Middle frontal gyrus (tissue), 1 donor: Measurements from ENCODE around the gene LAMC1.

Experiments
- DNase-seq: peaks from one replicate; pipeline ENCODE4 v3.0.0-alpha.2; 2015; ENCODE audit warnings: low spot score; ENCODE audit errors: extremely low spot score

LAMC1 gene

DNA sequence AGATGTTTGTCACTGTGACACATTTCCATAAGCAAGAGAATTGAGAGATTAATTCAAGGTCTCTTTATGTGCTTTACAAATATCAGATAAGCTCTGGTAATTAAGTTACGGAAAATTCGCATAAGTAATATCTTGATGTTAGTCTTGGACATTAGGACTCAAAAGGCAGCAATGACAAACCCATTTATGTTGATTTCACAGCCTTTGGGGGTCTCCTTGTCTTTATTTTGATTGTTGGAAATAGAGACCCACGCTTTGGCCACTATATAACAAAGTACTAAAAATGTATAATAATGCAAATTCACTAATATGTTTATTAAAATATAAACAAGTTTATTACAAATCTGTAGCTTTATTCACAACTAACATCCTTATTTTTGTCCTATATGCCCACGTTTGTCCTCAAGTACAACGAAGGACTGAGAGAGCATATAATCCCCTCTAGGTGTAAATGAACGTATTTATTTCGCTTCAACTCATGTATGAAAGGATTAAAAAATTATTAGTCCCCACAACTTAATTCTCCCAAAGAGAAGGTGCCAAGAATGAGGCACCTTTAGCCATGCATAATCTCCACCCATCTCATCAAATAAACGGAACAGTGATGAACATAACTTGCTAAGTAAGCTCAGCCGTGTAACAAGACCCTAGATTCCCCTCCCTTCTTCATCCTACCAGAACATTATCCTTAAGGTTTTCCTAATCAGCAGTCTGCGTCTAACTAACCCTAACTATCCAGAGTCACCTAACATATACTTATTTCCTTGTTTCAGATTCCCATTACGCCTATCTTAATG lies 1.6 kb upstream of the LAMC1 start:
- no peak for DNase-seq

DNA sequence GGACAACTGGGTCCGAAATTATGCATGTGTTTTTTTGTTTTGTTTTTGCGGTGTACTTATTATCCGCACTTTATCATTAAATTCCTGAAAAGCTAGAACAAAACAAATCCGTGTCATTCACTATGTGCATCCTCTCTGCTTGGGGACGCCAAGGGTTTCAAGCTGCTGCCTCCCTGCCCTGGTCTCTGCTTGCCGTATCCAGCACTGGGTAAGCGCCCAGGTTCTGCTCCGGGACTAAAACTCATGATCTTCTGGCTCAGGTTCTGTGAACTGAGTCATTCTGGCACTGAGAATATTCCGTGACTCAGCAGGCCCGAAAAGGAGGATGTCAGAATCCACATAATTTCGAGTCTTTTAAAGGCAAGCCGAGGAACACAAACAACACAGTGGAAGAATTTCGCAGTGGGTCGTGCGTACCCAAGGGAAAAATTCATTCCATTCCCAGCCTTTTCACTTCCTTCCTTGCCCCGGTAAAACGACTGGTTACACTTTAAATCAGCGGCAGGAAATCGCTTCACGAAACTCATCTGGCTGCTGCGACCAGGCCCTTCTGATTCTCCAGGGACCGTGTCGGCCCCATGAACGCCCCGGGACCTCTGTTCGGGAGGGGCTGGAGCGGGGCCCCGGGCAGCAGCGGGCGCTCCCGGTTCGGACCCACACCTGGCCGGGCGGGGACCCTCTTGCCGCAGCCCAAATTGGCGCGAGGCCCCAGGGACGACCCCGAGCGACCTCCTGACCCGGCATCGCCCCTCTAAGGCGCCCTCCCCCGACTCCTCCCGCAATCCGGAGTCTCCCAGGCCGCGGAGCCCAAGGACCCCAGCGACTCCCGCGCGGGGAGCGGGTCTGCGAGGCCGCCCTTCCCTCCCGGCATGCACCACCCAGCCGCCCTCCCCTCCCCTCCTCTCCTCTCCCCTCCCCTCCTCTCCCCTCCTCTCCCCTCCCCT lies 746 bp upstream of the LAMC1 start:
- peak; percentile 53 for DNase-seq

DNA sequence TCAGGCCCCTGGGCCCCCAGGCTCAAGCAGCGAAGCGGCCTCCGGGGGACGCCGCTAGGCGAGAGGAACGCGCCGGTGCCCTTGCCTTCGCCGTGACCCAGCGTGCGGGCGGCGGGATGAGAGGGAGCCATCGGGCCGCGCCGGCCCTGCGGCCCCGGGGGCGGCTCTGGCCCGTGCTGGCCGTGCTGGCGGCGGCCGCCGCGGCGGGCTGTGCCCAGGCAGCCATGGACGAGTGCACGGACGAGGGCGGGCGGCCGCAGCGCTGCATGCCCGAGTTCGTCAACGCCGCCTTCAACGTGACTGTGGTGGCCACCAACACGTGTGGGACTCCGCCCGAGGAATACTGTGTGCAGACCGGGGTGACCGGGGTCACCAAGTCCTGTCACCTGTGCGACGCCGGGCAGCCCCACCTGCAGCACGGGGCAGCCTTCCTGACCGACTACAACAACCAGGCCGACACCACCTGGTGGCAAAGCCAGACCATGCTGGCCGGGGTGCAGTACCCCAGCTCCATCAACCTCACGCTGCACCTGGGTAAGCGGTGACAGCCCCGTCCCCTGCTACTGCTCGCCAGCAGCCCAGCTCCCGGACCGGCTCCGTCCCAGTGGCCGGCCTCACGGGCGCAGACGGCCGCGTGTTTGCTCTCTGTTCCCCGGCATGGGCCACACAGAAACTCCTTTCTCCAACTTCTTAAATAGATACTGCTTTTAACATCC lies 539 bp downstream of the LAMC1 start:
- DNase-seq: no peak

DNA sequence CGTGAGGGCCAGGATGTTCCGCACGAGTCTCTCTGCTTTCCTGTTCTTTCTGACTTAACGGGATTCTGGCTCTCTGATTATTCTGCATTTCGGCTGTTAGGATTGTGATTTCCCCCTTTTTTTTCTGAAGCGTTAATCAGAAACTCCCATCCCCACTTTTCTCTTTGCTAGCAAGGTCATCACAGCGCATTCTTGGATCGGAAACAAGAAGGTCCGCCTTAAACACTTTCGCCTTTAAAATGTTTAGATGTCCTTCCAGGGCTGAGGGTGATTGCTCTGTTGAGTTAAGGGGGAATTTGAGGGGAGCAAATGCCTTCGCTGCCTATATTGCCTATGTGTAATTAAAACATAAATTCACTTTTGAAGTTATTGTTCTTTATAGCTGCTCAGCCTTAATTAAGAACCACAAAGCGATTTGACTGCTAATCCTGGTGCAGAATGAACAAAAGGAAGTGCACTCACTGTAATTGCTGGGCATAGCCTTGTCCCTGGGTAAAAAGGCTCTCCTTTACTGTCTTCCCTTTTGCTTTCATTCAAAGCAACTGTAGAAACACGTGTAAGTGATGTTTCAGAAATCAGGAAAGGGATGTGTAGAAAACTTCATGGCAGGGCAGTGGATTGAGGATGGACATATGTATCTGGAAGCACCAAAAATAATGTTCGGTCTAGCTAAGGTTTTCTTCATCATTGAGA lies 1.2 kb downstream of the LAMC1 start:
- DNase-seq: no peak

DNA sequence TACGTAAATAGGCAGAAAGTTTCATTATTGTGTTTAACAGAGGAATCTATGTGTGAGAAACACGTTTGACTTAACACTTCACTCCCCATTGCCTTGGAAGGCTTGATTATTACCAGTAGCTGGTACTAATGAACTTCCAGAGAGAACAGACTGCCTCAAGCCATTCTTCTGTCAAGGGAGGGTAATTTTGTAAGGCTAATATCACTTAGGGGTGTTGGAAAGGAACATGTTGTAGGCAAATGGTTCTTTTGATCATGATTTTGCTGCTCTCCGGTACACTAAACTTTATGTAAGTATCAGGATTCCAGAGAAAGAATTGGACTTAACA lies 1.8 kb downstream of the LAMC1 start:
- DNase-seq: no peak

DNA sequence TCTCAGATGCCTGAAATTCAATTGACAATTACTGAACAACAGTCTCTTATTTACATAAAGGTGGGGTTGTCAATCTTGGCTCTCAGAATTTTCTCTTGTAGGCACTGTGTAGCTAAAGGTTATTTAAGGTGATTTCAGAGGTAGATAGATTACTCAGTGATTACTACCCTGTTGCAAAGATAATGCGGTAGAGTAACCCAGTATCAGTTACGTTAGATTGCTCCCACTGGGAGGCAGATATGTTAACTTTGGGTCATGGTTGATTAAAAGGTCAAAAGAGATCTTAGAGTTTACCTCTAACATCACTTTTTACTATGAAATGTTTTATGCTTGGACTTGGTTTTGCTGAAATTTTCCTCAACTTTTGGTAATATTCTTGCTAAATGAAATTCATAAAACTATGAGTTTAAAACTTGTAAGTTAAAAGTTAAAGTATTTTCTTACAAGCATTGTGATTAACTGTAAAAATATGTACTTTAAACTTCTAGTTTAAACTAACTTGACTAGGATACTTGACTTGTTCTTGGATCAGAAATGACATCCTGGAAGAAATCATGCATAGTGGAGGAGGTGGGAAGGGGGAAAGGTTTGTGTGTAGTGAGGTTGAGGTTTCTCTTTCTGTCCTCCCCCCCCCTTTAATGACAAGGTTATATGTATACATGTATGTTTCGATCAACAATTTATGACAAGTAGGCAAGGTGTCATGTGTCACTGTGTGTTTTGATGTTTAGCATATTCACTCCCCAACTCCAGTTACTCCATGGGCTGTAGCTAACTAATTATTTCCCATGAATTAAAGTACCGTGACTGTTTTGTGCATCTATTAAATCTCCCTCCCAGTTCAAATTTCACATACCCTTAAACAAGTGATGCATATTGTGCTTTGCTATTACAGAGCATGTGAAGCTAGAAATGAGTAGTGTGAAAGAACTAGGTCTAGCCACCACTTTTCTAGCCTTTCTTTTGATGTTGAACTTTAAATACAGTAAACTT lies 2.9 kb downstream of the LAMC1 start:
- DNase-seq: no peak

DNA sequence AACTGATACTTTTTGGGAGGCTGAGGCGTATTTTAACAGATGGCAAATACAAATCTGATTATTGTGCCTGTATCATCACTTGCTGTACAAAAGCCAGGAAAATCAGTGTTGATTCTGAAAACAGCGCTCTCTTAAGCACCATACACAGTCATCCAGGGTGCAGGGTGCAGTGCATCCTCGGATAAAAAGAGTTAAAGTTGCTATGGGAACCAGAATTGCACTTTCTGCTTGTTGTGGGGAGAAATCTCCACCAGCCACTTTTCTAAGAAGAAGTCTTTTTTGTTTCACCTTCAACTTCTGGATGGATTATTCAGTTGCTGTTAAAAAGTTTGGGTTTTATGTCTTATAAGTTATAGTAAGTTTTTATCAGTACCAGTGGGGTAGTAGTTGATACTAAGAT lies 3.8 kb downstream of the LAMC1 start:
- no peak for DNase-seq

DNA sequence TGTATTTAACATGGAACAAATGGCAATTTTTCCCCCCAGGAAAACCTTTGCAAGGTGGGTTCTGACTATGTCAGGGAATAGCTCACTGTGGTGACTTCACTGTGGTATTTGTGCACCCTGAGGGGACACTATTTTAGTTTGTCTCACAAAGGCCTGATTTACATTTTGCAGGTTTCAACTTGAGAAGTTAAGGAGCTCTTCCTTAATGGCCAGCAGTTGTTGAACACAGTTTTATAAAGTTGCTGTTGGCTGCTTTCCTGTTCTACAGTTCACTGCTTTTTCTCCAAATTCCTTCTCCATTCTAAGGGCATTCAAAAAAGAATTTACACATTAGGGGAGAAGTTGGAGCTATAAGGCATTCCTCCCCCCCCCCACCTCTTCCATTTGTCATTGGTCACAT lies 4.6 kb downstream of the LAMC1 start:
- no peak for DNase-seq

DNA sequence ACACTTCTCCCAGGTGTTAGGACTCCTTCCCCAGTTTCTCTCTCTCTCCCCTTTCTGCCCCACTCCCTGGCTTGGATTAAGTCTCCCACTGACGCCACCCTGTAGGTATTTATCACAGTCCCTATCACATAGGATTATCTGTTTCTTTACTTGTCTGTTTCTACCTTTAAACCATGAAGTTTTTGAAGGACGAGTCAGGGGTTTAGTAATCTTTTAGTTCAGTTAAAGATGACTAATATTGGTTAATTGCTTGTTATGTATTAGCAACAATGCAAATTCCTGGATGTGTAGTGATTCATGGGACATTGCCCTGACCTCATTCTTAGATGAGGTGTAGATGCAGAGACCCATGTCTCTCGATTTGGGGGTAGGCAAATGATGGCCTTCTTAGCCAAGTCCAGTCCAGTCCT lies 6.4 kb downstream of the LAMC1 start:
- no peak for DNase-seq

DNA sequence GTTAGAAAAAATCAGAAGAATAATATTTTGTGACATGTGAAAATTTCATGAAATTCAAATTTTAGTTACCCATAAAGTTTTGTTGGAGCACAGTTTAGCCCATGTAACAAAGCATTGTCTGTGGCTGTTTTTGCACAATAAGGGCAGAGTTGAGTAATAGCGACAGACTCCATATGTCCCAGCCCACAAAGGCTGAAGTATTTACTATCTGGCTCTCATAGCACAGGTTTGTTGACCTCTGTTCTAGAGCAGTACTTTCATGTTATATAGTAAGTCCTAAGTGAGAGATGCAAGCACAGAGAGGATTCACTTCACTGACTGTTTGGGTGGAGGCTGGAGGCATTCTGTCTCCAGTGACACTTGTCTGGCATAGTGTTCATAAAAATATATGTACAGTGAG lies 6.8 kb downstream of the LAMC1 start:
- DNase-seq: no peak

DNA sequence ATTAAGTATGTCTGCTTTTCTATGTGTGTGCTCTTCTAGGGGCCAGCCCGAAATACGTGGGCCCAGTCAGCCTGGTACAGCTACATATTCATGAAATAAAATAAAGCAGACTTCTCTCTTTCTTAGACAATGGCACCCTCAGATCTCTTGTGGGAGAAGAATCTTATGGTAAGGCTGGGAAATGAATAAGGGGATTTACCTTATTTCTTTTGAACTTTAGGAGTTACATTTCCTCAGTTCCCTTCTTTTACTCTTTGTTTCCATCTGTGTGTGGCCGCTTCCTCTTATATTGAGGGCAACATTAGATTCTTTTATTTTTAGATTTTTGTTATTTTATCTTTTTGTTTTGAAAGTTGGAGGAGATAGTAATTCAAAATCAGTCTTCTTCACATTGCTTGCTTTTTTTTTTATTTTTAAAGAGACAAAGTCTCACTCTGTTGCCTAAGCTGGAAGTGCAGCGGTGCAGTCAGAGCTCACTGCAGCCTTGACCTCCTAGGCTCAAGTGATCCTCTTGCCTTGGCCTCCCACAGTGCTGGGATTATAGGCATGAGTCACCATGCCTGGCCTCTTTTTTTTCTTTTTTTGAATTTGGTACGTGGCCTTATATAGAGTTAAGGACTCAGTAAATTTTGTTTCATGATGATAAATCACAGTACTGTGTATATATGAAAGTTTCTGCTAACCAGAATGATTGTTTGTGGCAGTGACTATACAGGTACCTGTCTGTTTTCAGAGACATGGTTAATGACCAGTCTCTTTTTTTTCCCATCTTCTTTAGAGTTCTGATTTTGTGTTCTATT lies 9.1 kb downstream of the LAMC1 start:
- DNase-seq: no peak

DNA sequence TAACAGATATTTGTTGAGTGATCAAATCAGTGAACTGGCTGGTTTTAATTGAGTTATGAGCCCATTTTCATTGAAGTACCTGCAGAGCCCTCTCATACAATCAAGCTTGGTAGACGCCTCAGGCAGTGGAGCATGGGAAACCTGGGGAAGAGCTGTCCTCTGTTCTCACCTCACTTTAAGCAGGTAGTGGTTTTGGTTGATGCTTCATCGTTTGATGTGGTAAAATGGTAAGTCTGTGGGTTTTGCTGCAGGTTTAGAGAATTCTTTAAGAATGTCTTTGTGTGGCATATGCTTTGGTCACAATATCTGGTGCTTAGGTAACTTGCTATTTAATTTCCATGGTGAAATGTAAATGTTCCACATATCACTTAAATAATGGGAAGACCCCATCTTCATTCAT lies 10.0 kb downstream of the LAMC1 start:
- no peak for DNase-seq

DNA sequence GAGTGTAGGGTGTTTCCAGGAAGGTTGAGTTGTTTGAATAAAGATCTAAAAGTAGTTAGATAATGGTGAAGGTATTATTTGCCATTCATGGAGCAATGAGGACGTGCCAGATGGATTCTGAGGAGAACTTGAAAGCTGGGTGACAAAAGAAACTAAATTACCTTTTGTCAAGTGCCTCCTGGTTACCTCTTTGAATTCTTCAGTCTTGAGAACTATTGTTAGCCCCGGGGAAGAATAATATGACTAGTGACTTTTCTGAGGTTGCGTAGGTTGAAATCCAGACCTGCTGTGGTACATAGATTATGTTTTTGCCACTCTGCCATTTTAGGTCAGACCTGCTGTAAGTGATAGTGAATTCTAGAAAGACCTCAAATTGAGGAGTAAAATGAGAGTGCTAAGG lies 11.5 kb downstream of the LAMC1 start:
- DNase-seq: no peak

DNA sequence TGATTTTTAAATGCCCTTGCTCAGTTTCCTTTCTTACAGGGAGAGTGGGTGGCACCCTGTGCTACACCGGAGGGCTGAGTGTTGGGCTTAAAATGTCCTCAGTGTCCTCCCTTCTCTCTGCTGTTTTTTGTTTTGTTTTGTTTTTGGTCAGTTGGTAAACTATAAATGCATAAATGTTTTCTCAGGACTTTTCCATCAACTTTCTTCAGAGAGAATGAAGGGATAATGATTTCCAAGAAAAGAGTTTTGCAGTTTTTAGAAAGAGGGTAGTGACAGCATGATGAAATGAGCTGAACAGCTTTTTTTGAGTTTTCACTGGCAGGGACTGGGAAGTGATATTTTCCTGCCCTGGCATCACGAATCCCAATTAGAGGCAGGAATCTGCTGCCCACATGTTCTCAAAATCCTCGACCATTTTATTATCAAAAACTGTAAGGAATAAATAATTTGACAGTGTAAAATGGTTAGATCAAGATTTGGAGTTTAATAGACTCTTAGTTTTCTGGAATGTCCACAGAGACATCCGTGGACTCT lies 15.2 kb downstream of the LAMC1 start:
- DNase-seq: no peak

DNA sequence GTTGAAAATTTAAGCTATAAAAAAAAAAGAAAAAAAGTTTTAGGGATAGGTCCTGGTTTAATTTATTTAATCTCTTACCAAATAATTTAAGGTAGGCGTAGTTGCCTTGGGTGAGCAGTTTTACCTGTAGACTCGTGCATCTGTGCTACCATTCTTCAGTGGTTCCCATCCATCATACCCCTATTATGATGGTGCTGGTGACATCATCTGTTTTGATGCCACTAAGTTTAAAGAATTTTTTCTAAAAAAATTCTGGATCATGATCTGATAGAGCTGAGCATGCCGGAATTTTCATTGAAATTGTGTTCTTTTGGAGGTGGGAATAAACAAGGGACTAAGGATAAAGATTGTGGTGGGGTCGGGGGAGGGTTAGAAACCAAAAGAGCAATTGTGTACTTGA lies 15.7 kb downstream of the LAMC1 start:
- DNase-seq: no peak

DNA sequence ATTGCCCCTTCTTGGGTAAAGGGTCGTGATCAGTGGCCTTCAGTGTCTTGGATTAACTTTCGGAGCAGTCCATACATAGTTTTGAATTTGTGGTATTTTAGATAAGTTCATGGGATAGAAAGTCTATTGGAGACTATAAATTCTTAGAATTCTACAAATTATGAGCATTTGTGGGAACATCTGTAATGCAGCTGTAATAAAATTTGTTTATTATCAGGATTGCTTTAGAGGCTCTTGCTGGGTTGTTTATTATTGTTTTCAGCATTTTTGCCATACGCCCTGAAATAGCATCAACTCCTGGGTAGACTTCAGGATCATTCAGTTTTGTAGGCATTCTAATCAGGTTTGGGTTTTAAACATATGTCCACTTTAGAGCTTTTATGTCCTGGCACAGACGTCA lies 16.1 kb downstream of the LAMC1 start:
- no peak for DNase-seq

DNA sequence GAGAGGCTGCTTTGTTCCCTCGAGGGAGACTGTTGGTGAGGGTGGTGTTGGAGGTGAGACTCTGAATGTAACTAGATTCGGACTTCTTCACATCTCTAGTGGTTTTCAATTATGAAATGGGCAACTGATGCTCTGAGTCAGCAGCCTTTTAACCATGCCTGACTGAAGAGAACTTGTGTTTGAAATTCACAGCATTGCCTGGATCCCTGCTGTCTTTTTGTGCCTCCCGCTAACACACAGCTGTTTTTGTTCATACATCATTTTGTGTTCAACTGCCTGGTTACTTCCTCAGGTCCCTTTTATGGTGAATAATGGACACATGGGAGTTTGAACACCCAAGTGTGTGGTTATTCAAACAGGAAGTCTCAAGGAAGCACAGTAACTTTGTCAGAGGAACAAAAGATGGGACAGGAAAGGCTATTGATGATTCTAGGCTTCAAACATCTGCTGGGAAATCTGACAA lies 16.8 kb downstream of the LAMC1 start:
- DNase-seq: no peak

DNA sequence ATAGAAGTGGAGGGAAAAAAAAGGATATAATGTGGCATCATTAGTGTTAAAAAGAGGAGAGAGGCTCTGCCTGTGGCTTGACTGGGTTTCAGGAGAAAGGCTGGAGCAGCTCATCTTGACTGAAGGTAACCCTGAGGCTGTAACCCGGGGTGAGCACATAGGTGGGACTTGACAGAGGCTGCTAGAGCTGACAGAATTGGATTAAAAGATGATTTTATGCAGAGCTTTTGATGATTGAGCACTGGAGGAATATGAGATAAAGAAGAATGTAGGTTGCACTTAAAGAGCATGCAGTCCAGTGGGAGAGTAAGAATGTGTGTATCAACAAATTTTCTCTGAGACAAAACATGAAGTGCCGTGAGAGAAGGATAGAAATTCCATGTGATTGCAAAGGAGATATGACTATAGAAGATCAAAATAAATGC lies 17.3 kb downstream of the LAMC1 start:
- no peak for DNase-seq

DNA sequence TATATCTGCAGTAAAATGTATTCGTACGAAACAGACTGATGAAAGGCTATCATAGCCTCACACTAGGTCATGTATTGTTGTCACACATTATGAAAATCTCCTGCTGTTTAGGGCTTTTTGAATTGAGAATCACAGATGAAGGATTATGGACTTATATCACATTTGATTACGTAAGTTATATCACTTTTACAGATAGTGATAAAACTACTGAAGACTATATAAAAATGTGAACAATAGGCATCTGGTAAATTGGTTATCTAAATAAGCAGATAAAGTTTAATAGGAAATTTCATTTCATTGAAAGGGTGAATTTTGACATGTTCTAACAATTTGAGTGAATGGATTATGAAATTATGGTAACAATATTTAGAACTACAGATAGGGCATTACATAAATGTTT lies 20.0 kb downstream of the LAMC1 start:
- DNase-seq: no peak
